Peyer's patch (tissue), 4 donors: Measurements from ENCODE around the gene GAST.

Experiments used
- POLR2A ChIP-seq, 2 donors: fragments of 450-650 bp; IDR thresholded peaks; one replicate each; pipeline ENCODE4 v1.5.1; 2017; ENCODE audit warnings: antibody characterized with exemption in 2 of 2, mild to moderate bottlenecking in 2 of 2, moderate library complexity in 2 of 2
- TF ChIP-seq, protein P1 (sequence below), 6 experiments: fragments of 450-650 bp in 4 of 6; fragments of 200-600 bp in 2 of 6; sonication (generic) in 1 of 6; IDR thresholded peaks; one replicate each; pipeline ENCODE4 v1.5.1; 2017 to 2019; ENCODE audit warnings: antibody characterized with exemption in 6 of 6, mild to moderate bottlenecking in 3 of 6, moderate library complexity in 1 of 6

DNA sequence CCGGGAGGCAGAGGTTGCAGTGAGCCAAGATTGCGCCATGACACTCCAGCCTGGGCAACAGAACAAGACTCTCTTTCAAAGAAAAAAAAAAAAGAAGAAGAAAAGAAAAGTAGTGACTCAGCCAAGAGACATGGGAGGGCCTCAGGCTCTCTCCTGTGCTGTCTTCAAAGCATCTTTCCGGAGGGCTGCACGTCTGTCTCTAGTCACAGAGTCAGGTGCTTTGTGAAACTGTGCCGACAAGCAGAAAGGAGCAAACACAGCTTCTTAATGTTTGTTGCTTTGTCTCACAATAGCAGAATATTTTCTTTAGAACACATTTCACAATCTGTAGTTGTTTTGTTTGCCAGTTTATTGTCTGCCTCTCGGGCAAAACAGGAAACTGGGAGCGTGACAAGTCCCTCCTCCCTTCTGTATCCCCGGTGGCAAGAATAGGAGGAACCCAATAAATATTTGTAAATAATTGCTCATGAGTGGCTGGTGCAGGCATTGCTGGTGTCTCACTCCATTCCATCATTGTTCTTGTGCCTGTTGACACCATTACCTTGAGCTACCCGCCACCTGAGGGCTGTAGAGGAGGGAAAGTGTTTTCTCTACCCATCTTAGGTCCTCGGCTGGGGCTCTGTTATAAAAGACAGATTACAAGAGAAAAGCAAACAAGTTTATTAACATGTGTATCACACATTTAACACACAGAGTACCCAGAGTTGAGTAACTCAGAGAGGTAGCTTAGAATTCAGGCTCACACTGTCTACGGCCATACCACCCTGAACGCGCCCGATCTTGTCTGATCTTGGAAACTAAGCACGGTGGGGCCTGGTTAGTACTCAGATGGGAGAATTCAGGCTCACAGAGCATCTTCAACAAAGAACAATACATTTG, 5.5 kb downstream of the GAST start:
- TF ChIP-seq, protein P1, sequence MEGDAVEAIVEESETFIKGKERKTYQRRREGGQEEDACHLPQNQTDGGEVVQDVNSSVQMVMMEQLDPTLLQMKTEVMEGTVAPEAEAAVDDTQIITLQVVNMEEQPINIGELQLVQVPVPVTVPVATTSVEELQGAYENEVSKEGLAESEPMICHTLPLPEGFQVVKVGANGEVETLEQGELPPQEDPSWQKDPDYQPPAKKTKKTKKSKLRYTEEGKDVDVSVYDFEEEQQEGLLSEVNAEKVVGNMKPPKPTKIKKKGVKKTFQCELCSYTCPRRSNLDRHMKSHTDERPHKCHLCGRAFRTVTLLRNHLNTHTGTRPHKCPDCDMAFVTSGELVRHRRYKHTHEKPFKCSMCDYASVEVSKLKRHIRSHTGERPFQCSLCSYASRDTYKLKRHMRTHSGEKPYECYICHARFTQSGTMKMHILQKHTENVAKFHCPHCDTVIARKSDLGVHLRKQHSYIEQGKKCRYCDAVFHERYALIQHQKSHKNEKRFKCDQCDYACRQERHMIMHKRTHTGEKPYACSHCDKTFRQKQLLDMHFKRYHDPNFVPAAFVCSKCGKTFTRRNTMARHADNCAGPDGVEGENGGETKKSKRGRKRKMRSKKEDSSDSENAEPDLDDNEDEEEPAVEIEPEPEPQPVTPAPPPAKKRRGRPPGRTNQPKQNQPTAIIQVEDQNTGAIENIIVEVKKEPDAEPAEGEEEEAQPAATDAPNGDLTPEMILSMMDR (IDR thresholded peaks at IDR 0.05) = no peak
- no peak for TF ChIP-seq POLR2A (IDR thresholded peaks at IDR 0.05)
